HepG2 (cell line): Measurements from ENCODE around the gene MEIS3. TPM values are rescaled to one million over a fixed set of nuclear protein-coding genes. Genes with fewer than 3 reads are reported as not detected.

Experiments used
- ATAC-seq: fragments of 200-7000 bp; cut with Tn5 transposase; 3 replicates; pipeline ENCODE4 v1.9.1; 2020; ENCODE audit warnings: mild to moderate bottlenecking, moderate library complexity
- BruUV-seq: library from RNA; stranded (reverse); fragments of 400-500 nt; replicated peaks from 2 replicates; lab custom pipeline; 2021; lab: Mats Ljungman, UMichigan
- CTCF ChIA-PET: fragments of 300-600 bp; formaldehyde crosslinking; extraction: SDS; loops from one replicate; lab custom pipeline; 2021; ENCODE audit warnings: low total read pairs, inconsistent platforms, low intra/inter-chr PET ratio; lab: Yijun Ruan, JAX
- POLR2A ChIA-PET: fragments of 350-600 bp; sonication (Branson Sonifier 250); formaldehyde crosslinking; loops from one replicate; lab custom pipeline; 2020; ENCODE audit warnings: antibody characterized with exemption, inconsistent platforms; lab: Yijun Ruan, JAX
- DNase-seq: peaks from one replicate; pipeline ENCODE4 v3.0.0-alpha.2; 2015; ENCODE audit warnings: low spot score
- FAIRE-seq: peaks from 3 replicates; lab custom pipeline; 2011; peaks lifted over from hg19 to GRCh38; lab: Jason Lieb, UNC
- H2AFZ ChIP-seq: one replicate; pipeline ENCODE4 v1.6.1; 2011; ENCODE audit warnings: low read length, inconsistent platforms
- H3K27ac ChIP-seq: fragments of 300-600 bp; 3 replicates; pipeline ENCODE4 v1.8.0; 2011; ENCODE audit warnings: mixed run types, mild to moderate bottlenecking, mixed read lengths, low read length, inconsistent platforms; ENCODE audit not compliant: insufficient read depth; ENCODE audit errors: extremely low read length
- H3K27me3 ChIP-seq, 2 experiments: fragments of 200-600 bp in 1 of 2; 2 replicates in 1 of 2; 3 replicates in 1 of 2; pipeline versions ENCODE4 v1.6.0 to v1.8.0; 2011; ENCODE audit warnings: low read length in 2 of 2, mild to moderate bottlenecking in 2 of 2, moderate library complexity in 2 of 2, inconsistent platforms in 1 of 2; ENCODE audit not compliant: insufficient read depth in 2 of 2, control insufficient read depth in 1 of 2
- H3K36me3 ChIP-seq, 2 experiments: fragments of 200-600 bp in 1 of 2; replicated peaks in 1 of 2; 2 replicates in 1 of 2; 3 replicates in 1 of 2; pipeline versions ENCODE4 v1.5.1 to v1.8.0; 2011; ENCODE audit warnings: low read length in 2 of 2, inconsistent platforms in 1 of 2; ENCODE audit not compliant: insufficient read depth in 2 of 2, control insufficient read depth in 1 of 2
- H3K4me1 ChIP-seq: 2 replicates; pipeline ENCODE4 v1.5.1; 2012; ENCODE audit warnings: low read length, inconsistent platforms; ENCODE audit not compliant: insufficient read depth
- H3K4me2 ChIP-seq: 2 replicates; pipeline ENCODE4 v1.6.0; 2011; ENCODE audit warnings: low read depth, low read length, inconsistent platforms
- H3K4me3 ChIP-seq, 3 experiments: fragments of 200-600 bp in 1 of 3; sonication (generic), shearing (Covaris generic) in 1 of 3; replicated peaks in 1 of 3; 2 replicates each; pipeline ENCODE4 v1.5.1; 2011 to 2016; ENCODE audit warnings: low read length in 3 of 3, inconsistent platforms in 2 of 3, low read depth in 2 of 3, mild to moderate bottlenecking in 2 of 3, control low read depth in 1 of 3, mixed read lengths in 1 of 3; ENCODE audit not compliant: insufficient read depth in 1 of 3
- H3K79me2 ChIP-seq: one replicate; pipeline ENCODE4 v1.6.1; 2011; ENCODE audit warnings: low read length, inconsistent platforms; ENCODE audit not compliant: insufficient read depth
- H3K9ac ChIP-seq: 2 replicates; pipeline ENCODE4 v1.6.0; 2011; ENCODE audit warnings: mild to moderate bottlenecking, low read depth, low read length, inconsistent platforms; ENCODE audit not compliant: insufficient read depth
- H3K9me3 ChIP-seq: 2 replicates; pipeline ENCODE4 v1.5.1; 2012; ENCODE audit warnings: mild to moderate bottlenecking, low read length
- H4K20me1 ChIP-seq: 2 replicates; pipeline ENCODE4 v1.6.0; 2011; ENCODE audit warnings: inconsistent platforms, mild to moderate bottlenecking, low read length, moderate library complexity; ENCODE audit not compliant: insufficient read depth
- DNMT3B ChIP-seq: conservative IDR thresholded peaks from 2 replicates; pipeline ENCODE4 v1.6.1; 2016; ENCODE audit warnings: missing biosample characterization, control low read depth
- IRX3 ChIP-seq: sonication (generic); formaldehyde crosslinking; IDR thresholded peaks from 2 replicates; pipeline ENCODE4 v1.8.1; 2023; ENCODE audit warnings: mild to moderate bottlenecking, low read depth, missing genetic modification reagents, borderline replicate concordance
- NKX3-1 ChIP-seq: sonication (generic); formaldehyde crosslinking; IDR thresholded peaks from 2 replicates; pipeline ENCODE4 v1.5.0; 2020; ENCODE audit warnings: missing genetic modification reagents
- RBAK ChIP-seq: sonication (generic); formaldehyde crosslinking; IDR thresholded peaks from 2 replicates; pipeline ENCODE4 v1.5.1; 2020; ENCODE audit warnings: mild to moderate bottlenecking, missing genetic modification reagents
- RORA ChIP-seq: sonication (generic); formaldehyde crosslinking; IDR thresholded peaks from 2 replicates; pipeline ENCODE4 v1.5.0; 2020; ENCODE audit warnings: mild to moderate bottlenecking, missing genetic modification reagents, moderate library complexity
- SALL1 ChIP-seq: sonication (generic); formaldehyde crosslinking; IDR thresholded peaks from 2 replicates; pipeline ENCODE4 v1.8.0; 2022; ENCODE audit warnings: mild to moderate bottlenecking, missing genetic modification reagents
- THYN1 ChIP-seq: sonication (generic); formaldehyde crosslinking; IDR thresholded peaks from 2 replicates; pipeline ENCODE4 v1.8.1; 2023; ENCODE audit warnings: low read depth, mild to moderate bottlenecking, moderate library complexity, missing genetic modification reagents, borderline replicate concordance
- U2AF2 ChIP-seq: fragments of 200-400 bp; formaldehyde crosslinking; IDR thresholded peaks from 2 replicates; pipeline ENCODE4 v1.6.1; 2017; ENCODE audit warnings: low read depth, mild to moderate bottlenecking, low read length
- ZFP36 ChIP-seq: fragments of 150-350 bp; IDR thresholded peaks from 2 replicates; pipeline ENCODE4 v1.6.1; 2018; ENCODE audit warnings: borderline replicate concordance, low read length, low read depth; ENCODE audit not compliant: partially characterized antibody
- ZNF839 ChIP-seq: sonication (generic); formaldehyde crosslinking; IDR thresholded peaks from 2 replicates; pipeline ENCODE4 v1.4.0; 2020; ENCODE audit warnings: missing genetic modification reagents, mild to moderate bottlenecking, borderline replicate concordance
- WGBS: methylation state at CpG from one replicate; pipeline ENCODE4 v1.1.6; 2017; ENCODE audit warnings: low lambda C conversion rate; 5-methylcytosine and 5-hydroxymethylcytosine counted together
- in situ Hi-C: cut with HindIII; loops from 2 replicates; pipeline ENCODE4 v1.10.0; 2017; ENCODE audit warnings: low pct_unique_long_range_greater_than_20kb; ENCODE audit not compliant: extremely low pct_ligation_motif_present
- intact Hi-C: fragments of 100-400 bp; cut with micrococcal nuclease; formaldehyde crosslinking; loops from one replicate; pipeline ENCODE4 v1.10.0; 2022; ENCODE audit not compliant: unreplicated experiment
- polyA plus RNA-seq, 8 experiments: library from polyadenylated mRNA; depleted of rRNA in 3 of 8; stranded (reverse) in 7 of 8; unstranded in 1 of 8; fragments of >200 nt; fragmentation: Illumina TruSeq in 4 of 8; extraction: Trizol in 4 of 8; gene quantifications; 2 replicates each; pipeline versions ENCODE4 v1.2.1 to v1.2.3, GENCODE V29; 2011 to 2016; ENCODE audit warnings: low read depth in 4 of 8, missing spikeins in 1 of 8, mixed read lengths in 1 of 8; ENCODE audit not compliant: insufficient read depth in 1 of 8
- total RNA-seq, 5 experiments: library from RNA; depleted of rRNA; stranded (reverse); fragments of >200 nt; fragmentation: Illumina TruSeq; extraction: Trizol; gene quantifications; 2 replicates each; pipeline ENCODE4 v1.2.3, GENCODE V29; 2016; ENCODE audit warnings: low read depth in 1 of 5
- TF ChIP-seq, protein P1 (sequence below): sonication (generic); formaldehyde crosslinking; conservative IDR thresholded peaks from 2 replicates; pipeline ENCODE4 v1.8.0; 2022; ENCODE audit warnings: low read depth, missing genetic modification reagents

MEIS3 gene
- total and polyA plus RNA-seq, 2 of the 13 experiments (the other 11 are each of a cell fraction or from before 2014, with no cell fraction given) = 0.09 to 0.70 TPM

- no peak for TF ChIP-seq NKX3-1 (CRISPR knock-in tag)
- TF ChIP-seq U2AF2 = no peak
- no peak for TF ChIP-seq SALL1
- TF ChIP-seq ZFP36 = no peak
- no peak for TF ChIP-seq THYN1
- no peak for TF ChIP-seq ZNF839
- TF ChIP-seq RBAK (CRISPR knock-in tag) = no peak
- TF ChIP-seq DNMT3B = no peak
- TF ChIP-seq RORA = no peak
- TF ChIP-seq, protein P1, sequence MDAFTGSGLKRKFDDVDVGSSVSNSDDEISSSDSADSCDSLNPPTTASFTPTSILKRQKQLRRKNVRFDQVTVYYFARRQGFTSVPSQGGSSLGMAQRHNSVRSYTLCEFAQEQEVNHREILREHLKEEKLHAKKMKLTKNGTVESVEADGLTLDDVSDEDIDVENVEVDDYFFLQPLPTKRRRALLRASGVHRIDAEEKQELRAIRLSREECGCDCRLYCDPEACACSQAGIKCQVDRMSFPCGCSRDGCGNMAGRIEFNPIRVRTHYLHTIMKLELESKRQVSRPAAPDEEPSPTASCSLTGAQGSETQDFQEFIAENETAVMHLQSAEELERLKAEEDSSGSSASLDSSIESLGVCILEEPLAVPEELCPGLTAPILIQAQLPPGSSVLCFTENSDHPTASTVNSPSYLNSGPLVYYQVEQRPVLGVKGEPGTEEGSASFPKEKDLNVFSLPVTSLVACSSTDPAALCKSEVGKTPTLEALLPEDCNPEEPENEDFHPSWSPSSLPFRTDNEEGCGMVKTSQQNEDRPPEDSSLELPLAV (CRISPR knock-in tag) = no peak
- no peak for TF ChIP-seq IRX3 (CRISPR knock-in tag)
- Histone ChIP-seq H3K27me3 (peaks cover 1 to 52% of the 10 kb centered on the region in 2 experiments; a peak in 3 of 5 replicates), H3K36me3 (no peaks in the 10 kb centered on the region), H3K4me2 (no peak overlapping the region), H3K4me3 (no peak overlapping the region), H3K9me3 (no peaks in the 10 kb centered on the region), H3K4me1 (peaks cover 16% of the 10 kb centered on the region), H3K79me2 (no peaks in the 10 kb centered on the region), H3K27ac (no peak overlapping the region), H4K20me1 (no peaks in the 10 kb centered on the region), H2AFZ (no peak overlapping the region), H3K9ac (no peak overlapping the region)
- POLR2A ChIA-PET = no interaction called here
- WGBS = 24% methylated on average over 10 of the region's 10 CpGs
- ATAC-seq (no peak), FAIRE-seq (no peak), DNase-seq (no peak)
- in situ Hi-C loops = no loop called here
- intact Hi-C loops = no loop called here
- CTCF ChIA-PET = no interaction called here
- BruUV-seq = no TSS peak
These were observed 45.5 kb upstream of the MEIS3 start for GRCh38 chr19:47464675-47465419.
